HG03064 (cell line): ENCODE data around the gene IGSF3.
"Not testable (repeated sequence)": the region's sequence is repeated elsewhere in the genome, so short reads cannot be mapped to it uniquely, and the experiment has no call there.

Experiments
- ATAC-seq: cut with Tn5 transposase; IDR thresholded peaks from one replicate; pipeline ENCODE4 v1.9.1; 2021; ENCODE audit warnings: low read depth; ENCODE audit not compliant: unreplicated experiment

Gene IGSF3

DNA sequence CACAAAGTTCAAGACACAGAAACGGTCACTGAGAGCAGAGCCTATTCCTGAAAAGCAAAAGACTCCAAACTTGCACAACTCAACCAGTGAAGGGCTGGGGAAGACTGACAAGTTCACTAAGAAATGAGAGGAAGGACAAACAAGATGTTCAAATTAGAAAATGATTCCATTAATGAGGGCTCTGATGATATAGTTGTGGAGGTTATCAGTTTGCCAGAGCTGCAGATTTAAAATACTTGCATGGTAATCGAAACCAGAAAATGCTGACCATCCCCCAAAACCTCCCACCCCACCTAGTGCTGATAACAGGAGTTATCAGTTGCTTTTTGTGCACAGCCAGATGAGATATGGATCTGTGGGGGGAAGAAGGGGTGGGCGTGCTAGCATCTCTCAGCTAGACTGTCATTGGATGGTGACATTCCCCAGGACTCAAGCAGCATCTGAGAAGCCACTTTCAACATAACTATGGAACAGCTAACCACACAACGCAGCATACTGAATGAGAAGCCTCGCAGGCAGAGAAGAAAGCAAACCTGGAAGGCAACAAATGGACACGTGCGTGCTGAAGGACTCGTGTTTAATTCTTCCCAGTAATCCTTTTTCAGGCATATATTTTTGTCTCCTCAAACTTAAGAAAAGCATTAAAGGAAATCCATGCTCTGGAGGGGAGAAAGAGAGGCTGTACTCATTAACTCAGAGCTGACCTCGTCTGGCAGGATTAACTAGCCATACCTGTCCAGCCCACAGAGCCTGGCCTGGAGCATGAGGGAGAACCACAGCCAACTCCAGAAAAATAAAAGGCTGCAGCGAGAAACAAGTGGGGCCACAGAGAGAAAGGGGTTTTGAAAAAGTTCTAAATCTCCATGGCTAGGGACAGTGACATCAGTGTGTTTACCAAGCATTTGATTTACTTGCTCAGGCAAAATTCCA is 35.3 kb downstream of the IGSF3 start:
- not testable (repeated sequence) for ATAC-seq

DNA sequence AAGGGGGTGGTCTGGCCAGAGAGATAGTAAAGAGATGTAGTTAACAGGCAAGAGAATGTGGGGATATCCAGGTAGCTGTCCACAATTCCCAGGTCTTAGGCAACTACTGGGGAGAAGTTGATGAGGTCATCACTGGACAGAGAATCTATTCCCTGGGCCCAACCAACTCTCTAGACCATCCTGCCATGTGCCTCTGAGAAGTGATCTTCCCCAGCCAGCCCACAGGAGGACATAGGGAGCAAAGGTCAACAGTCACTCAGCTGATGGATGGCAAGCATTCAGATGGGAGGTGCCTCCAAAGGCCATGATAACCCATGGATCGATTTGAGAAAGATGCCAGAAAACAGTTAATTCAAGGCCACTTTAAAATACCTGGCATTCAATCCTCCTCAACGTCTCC is 36.0 kb downstream of the IGSF3 start:
- not testable (repeated sequence) for ATAC-seq

DNA sequence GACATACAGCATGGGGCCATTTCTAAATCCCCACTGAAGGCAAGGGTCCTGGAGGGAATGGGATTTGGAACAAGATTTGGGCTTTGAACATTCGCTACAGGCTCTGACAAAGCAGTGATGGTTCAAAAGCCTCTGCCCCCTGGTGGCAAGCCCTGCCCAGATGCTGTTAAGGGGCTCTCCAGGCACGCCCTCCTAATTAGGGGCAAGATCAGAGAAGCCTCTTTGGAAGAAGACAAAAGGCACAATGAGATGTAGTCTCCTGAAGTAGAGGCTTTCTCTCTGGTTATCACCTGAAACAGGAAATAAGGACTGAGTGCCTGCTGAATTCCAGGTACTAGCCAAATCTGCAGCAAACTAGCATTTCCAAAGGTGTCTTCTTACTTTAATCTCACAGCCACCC is 37.5 kb downstream of the IGSF3 start:
- not testable (repeated sequence) for ATAC-seq

DNA sequence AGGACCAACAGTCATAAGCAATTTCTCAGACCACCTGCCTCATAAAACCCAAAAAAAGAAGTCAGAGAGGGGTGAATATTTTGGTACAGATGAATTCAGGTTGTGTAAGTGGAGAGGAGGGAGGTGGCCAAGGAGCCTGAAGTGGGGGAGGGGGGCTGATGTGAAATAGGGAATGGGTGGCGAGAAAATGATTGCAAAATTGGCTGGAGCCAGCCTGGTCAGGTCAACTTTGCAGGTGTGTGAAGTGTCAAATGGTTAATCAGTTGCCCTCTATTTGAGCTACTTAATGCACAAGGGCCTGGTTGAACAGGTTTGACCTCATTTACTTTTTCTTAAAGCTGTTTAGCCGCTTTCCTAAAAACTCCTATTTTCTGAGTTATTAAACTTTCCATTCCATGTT is 38.1 kb downstream of the IGSF3 start:
- not testable (repeated sequence) for ATAC-seq

DNA sequence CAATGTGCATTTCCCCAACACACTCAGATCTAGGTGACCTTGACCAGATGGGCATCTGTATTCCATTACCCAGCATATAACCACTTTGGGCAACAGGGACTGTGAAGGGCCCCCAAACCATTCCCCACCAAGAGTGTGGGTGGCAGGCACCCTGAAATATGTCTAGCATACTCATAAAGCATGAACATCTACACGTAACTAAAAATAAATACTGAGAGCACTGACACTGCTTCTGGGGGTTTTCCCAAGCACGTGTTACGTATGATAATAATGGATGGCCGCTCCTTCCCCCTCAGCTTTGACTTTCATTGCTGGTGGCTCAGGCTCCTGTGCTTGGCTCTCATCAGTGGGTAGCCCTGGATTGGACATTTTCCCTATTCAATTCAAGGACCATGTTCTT is 39.1 kb downstream of the IGSF3 start:
- ATAC-seq = no peak

DNA sequence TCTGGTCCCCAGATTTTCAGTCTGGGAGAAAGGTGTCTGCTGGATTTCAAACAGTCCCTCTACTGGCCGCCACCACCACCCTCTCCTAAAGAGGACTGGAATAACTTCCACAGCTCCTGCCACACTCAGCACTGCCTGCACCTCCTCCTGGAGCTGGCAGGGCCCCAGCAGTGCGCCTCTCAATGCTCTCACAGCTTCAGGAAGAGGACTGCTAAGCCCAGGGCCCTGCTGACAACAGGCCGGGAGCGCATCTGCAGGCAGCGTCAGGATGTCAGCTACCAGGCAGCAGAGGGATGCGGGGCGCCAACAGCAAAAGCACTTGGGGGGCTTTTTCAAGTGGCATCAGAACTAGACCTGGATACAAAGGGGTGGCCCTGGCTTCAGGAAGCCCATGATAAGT is 40.2 kb downstream of the IGSF3 start:
- ATAC-seq = not testable (repeated sequence)

DNA sequence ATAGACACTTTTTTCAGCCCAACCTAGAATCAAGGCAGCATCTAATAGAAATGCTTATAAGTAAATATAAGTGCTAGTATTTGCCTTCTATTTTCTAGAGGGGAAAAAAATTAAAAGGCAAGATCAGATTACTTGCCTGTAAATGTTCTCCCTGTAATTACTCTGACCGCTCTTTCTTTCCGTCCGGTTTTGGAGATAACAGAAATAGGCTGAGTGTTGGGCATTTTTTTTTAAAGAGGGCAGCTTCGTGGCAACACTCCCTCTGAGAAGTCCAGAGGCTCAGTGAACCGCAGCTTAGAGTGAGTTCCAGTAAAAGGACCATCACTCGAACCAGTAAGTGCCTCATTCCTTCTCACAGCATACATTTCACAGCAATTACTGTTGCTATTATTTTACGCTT is 40.6 kb downstream of the IGSF3 start:
- ATAC-seq = not testable (repeated sequence)

DNA sequence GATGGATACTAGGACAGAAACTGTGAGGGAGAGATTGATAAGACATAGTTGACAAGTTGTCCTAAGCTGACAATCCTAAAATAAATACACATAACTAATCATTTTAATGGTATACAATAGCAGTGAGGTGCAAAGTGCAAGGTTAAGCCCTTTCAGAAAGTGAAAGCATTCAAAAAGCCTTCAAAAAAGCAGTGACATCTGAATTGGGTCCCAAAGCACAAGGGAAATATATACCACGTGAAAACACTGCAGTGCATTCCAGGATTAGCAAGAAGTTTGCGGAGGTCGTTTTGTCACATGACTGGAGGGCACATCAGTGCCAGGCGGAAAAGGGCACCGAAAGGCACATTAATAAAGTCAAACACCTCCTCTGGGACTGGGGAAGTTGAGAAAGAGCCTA is 42.4 kb downstream of the IGSF3 start:
- not testable (repeated sequence) for ATAC-seq

DNA sequence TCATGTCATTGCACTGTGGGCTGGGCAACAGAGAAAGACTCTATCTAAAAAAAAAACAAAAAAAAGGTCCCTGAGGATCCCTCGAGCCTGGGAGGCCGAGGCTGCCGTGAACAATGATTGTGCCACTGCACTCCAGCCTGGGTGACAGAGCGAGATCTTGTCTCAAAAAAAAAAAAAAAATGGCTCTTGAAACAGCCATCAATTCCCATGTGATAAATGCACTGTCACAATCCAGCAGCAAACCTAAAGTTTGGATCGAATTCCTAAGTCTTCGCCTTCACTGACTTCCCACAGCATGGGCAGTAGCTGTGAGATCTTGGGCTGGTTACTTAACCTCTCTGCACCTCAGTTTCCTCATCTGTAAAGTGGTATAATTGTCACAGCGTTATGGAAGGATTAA is 43.5 kb downstream of the IGSF3 start:
- no peak for ATAC-seq

DNA sequence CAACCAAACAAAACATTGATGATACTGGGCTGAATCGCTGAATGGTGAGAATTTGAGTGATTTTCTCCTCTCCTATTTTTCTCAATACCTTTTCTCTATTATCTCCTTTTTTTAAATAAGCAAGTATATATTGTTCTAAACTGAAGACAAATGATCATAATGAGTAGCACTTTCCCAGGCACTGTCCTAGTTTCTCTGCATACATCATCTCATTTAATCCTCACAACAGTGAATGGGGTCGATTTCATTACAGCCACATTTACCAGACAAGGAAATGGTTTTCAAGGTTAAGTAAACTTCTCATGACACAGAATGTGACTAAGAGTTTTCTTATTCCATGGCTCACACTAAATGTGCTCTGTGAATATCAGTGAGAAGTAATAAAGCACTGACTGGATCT is 45.0 kb downstream of the IGSF3 start:
- not testable (repeated sequence) for ATAC-seq

DNA sequence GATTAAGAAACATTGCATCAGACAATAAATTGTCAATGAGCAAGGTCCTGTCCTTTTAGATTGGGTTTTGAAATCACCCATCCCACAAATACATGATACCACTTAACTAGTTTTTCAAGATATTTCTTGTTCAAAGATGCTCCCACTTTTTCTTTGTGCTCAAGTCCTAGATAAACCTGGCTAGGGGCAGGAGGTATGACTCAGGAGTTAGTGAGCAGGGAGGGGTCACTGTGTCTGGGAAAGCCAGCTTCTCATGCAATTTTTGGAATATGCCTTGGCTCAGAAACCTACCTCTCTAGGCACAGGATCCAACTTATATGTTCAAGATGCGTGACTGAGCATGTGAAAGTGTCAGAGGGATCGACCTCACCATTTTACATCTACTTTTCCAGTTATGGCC is 45.8 kb downstream of the IGSF3 start:
- not testable (repeated sequence) for ATAC-seq

DNA sequence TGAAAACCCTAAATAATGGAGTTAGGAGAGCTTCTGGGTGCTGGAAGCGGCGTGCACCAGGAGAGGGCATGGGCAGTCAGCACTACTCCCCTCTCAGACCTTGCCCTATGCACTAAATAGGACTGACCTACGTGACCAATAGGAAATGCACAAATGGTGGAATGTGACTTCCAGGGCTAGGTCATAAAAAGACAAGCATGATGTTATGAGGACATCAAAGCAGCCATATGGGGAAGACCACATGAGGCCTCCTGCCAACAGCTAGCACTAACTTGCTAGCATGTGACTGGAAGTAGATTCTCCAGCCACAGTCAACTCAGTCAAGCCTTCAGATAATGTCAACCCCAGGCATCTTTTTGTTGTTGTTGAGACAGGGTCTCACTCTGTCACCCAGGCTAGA is 47.1 kb downstream of the IGSF3 start:
- not testable (repeated sequence) for ATAC-seq

DNA sequence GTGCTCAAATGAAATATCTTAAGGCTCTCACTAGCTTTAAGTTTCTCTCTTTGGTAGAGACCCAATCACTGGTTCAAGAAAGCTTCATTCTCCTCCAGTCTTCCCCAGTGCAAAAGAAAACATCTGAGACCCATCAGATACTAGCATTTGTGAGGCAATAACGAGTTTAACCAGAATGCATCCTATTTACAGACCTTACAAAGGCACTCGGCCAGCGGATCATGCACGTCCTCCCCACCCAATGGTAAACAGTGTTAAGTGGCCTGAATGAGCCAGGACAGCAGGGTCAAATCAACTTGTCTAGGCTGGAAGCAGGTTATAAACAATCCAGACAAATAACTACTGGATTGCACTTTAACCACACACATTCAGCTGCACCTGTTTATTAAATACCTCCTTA is 48.4 kb downstream of the IGSF3 start:
- not testable (repeated sequence) for ATAC-seq

DNA sequence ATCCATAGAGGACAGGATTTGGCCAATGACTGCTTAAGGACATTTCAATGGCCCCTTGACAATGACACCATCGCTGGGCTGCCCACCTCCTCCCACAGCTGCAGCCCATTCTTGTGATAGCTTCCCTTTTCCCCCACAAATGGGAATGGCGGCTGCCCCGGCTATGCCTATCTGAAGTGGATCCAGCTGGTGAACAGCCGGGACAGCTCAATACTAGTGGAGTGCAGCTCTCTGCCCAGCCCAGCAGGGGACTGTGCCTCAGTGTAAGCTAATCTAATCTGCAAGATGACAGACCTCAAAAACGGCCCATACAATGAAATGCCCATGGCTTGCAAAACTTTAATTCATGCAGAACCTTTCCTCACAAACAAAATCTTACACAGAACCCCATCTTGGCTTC is 49.7 kb downstream of the IGSF3 start:
- not testable (repeated sequence) for ATAC-seq

DNA sequence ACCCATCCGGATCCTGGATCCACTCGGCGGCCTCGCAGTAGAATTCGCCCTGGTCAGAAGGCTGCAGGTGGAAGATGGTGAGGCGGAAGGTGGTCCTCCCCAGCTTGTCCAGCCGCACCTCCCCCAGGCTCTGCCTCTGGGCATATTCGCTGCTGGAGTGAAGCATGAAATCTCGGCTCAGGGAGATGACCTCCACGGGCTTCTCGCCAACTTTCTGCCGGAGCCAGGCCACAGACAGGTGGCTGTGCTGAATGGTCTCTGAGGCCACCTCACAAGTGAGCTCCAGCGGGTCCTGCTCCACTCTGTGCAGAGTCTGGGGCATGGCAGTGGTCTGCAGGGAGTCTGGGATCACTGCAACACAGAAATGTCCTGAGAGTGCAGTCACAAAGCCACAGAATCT is 53.7 kb downstream of the IGSF3 start:
- not testable (repeated sequence) for ATAC-seq

DNA sequence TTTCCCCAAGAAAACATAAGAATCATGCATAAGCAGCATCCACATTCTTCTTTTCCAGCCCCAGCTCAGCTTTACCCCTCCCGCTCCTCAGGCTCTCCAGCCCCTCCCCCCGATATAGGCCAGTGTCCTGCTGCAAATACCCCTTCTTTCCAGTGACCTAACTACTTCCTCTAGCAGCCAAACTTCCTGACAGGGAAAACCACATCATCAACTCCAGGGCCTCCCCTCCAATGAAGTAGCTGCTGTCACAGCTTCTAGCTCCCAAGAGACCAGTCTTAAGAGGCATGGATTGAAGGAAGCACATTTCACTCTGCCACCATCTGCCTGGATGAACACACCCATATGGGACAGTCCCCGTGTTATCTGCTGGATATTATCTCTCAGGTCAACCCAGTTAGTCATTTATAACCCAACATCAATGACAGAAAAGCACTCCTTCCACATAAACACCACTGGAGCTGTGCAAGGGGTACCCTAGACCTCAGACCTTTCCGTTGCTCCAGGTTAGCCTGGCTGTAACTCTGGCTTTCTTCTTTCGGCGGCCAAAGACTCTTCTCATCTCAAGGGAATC is 57.6 kb downstream of the IGSF3 start:
- ATAC-seq = not testable (repeated sequence)

DNA sequence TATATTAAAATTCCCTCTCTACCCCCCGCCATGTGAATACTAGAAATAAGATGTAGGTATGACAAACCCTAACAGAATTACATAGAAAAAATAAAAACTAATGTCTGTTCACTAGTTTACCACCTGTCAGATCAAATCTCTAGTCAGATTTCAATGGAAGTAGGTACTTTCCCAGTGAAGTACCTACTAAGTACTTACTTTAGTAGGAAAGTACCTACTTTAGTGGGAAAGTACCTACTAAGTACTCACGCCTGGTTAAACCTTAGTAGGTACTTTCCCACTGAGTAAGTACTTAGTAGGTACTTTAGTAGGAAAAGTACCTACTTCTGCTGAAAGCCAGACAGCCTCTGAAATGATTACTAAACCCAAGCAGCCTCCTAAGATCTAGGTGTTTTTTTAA is 58.7 kb downstream of the IGSF3 start:
- not testable (repeated sequence) for ATAC-seq

DNA sequence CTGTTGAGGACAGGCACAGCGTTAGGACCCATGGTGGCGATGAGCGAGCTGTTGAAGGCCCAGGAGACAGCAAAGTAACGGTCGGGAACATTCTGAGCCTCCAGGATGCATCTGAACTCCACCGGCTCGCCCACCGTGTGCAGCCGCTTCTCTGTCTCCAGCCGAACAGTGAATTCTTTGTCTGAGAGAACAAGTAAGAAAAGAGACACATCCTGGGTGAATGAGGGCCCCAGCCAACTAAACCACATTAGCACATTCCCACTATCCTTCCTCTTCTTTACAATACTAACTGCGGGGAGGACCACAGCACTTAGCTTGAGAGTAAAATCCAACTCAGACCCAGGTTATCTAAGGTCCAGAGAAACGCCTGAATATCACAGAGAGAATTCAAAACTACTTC is 59.4 kb downstream of the IGSF3 start:
- ATAC-seq = not testable (repeated sequence)

DNA sequence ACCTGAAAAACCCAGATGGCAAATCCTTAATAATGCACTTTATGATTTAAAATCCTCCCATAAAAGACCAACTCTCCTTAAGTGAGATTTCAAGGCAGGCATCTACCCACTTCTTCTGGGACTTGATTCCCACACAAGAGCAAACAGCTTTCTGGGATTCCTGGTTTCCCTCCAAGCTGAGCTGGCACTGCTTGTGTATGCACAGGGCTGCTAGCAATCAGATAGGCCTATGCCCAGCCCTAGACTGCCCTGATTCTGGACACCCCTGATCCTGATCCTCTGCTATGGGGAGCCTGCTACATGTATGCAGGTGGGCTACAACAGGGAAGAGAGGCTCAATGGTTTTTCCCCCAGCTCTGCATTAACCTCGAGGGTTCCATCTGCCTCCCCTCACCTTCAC is 60.1 kb downstream of the IGSF3 start:
- ATAC-seq = not testable (repeated sequence)

DNA sequence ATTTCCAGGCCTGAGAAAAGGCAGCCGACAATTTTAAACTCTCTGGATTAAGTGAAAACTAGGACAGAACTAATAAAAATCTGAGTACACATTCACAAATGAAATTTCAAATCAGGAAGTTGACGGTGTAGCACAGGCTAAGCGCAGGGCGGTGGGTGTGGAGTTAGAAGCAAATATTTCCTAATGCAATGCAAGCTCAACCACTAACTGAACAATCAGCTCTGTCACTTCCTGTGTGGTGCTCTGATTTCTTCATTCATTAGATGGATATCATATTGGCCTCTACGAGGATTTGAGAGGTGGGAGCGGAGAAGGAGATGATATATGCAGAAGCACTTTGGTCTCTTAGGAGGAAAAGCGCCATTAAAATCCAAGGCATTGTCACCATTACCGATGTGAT is 61.5 kb downstream of the IGSF3 start:
- not testable (repeated sequence) for ATAC-seq

DNA sequence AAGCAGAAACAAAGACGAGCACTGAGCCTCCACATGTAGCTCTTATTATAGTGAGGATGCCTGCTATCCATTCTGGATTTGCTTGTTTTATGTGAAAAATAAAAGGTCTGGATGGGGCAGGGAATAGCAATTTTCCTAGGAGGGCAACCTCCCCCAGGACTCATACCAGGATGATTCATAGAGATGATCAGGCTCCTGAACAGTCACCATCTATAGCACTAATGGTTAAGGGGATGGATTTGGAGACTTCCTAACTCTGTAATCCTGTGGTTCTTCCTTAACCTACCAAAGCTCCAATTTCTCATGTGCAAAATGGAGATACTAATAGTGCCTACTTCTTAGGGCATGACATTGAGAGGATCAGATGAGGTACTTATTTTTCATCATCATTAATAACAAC is 62.2 kb downstream of the IGSF3 start:
- ATAC-seq = no peak

DNA sequence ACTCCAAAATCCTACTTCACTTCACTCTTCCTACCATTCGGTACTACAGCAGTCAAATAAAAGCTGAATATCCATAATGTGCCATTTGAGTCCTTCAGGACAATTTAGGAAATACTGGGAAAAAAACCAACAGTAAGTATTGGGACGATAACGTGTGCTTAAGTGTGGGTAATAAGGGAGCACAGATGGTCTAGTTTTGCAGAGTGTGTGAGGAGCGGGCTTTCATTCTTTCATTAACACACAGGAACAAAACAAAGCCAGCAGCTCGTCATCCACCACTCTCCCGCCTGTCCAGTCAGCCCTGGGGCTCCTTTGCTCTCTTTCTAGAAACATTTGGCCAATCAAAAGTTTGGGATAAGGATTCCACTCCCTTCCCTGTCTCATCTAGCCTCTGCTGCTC is 63.1 kb downstream of the IGSF3 start:
- ATAC-seq = not testable (repeated sequence)
